ENCODE measurements around the gene SDK1. TPM values are rescaled to one million over a fixed set of nuclear protein-coding genes. Genes with fewer than 3 reads are reported as not detected.

Gene SDK1
- total RNA-seq, 4 donors from 2014 or later: 2.0 to 9.3 (median 3.8) TPM

DNA sequence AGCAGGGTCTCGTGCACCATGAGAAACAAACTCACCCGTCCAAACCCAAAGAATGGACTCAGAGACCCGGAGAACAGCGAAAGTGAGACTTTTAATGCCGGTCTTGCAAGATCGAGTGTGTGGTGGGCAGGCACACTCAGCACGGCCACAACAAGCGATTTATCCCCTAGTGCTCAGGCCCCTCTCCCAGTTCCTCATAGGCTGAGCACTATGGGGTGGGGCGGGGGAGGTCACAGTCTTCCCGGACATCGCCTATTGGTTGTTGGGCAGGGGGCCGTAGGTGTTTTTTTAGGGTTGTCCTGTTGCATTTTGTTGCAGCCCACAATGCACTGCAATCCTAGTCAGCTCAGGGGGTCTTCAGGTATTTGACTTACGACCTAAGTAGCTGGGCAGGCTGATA, 772.7 kb downstream of the SDK1 start:
- Histone ChIP-seq H3K4me3 (no peak overlapping the region), H3K27me3 (no peaks in the 10 kb centered on the region), H3K9me3 (no peaks in the 10 kb centered on the region), H3K36me3 (no peaks in the 10 kb centered on the region), H3K27ac (no peak overlapping the region), H3K4me1 (no peaks in the 10 kb centered on the region)
- no peak for TF ChIP-seq POLR2A (IDR thresholded peaks at IDR 0.05)
- TF ChIP-seq, protein P1, sequence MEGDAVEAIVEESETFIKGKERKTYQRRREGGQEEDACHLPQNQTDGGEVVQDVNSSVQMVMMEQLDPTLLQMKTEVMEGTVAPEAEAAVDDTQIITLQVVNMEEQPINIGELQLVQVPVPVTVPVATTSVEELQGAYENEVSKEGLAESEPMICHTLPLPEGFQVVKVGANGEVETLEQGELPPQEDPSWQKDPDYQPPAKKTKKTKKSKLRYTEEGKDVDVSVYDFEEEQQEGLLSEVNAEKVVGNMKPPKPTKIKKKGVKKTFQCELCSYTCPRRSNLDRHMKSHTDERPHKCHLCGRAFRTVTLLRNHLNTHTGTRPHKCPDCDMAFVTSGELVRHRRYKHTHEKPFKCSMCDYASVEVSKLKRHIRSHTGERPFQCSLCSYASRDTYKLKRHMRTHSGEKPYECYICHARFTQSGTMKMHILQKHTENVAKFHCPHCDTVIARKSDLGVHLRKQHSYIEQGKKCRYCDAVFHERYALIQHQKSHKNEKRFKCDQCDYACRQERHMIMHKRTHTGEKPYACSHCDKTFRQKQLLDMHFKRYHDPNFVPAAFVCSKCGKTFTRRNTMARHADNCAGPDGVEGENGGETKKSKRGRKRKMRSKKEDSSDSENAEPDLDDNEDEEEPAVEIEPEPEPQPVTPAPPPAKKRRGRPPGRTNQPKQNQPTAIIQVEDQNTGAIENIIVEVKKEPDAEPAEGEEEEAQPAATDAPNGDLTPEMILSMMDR (IDR thresholded peaks at IDR 0.05): no peak
- intact Hi-C loops (cut with DNase I): no loop called here
- WGBS, 2 donors: 66 to 88% methylated on average over 5 to 12 of the region's 13 CpGs
- DNase-seq: no peak

DNA sequence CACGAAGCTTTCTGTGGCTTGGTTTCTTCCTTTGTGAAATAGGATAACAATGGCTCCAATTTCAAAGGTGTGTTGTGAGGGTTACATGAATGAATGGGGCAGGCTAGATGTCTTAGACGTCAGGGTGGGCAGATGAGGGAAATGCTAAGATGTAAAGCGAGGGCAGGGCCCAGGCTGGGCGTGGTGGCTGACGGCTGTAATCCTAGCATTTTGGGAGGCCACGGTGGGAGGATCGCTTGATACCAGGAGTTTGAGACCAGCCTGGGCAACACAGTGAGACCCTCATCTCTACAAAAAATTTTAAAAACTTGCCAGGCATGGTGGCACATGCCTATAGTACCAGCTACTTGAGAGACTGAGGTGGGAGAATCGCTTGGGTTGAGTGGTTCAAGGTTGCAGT, 773.4 kb downstream of the SDK1 start:
- 80 to 92% methylated on average over 8 of the region's 8 CpGs for WGBS, 2 donors
- intact Hi-C loops (cut with DNase I): no loop called here
- no peaks in the 10 kb centered on the region for H3K9me3 ChIP-seq
- H3K27me3 ChIP-seq: no peaks in the 10 kb centered on the region
- no peak for TF ChIP-seq POLR2A (IDR thresholded peaks at IDR 0.05)
- TF ChIP-seq, protein P1 (IDR thresholded peaks at IDR 0.05): no peak
- no peak overlapping the region for H3K27ac ChIP-seq
- H3K4me1 ChIP-seq: no peaks in the 10 kb centered on the region
- H3K4me3 ChIP-seq: no peak overlapping the region
- no peak for DNase-seq
- H3K36me3 ChIP-seq: no peaks in the 10 kb centered on the region

GRCh38 chr7:4074994-4075393, 773.9 kb downstream of the SDK1 start:
- Histone ChIP-seq H3K4me1 (no peaks in the 10 kb centered on the region), H3K27ac (no peak overlapping the region), H3K27me3 (no peaks in the 10 kb centered on the region), H3K36me3 (no peaks in the 10 kb centered on the region), H3K9me3 (no peaks in the 10 kb centered on the region), H3K4me3 (no peak overlapping the region)
- intact Hi-C loops (cut with DNase I): no loop called here
- 55% methylated on average over 3 of the region's 8 CpGs; no CpG with 5 or more reads in 1 of the 2 donors for WGBS, 2 donors
- DNase-seq: no peak
- TF ChIP-seq, protein P1 (IDR thresholded peaks at IDR 0.05): no peak
- TF ChIP-seq POLR2A (IDR thresholded peaks at IDR 0.05): no peak

- Histone ChIP-seq H3K27me3 (no peaks in the 10 kb centered on the region), H3K27ac (no peak overlapping the region), H3K9me3 (no peaks in the 10 kb centered on the region), H3K4me3 (no peak overlapping the region), H3K4me1 (no peaks in the 10 kb centered on the region), H3K36me3 (no peaks in the 10 kb centered on the region)
- TF ChIP-seq POLR2A (IDR thresholded peaks at IDR 0.05): no peak
- TF ChIP-seq, protein P1 (IDR thresholded peaks at IDR 0.05): no peak
- intact Hi-C loops (cut with DNase I): no loop called here
- 82 to 91% methylated on average over 15 to 18 of the region's 19 CpGs for WGBS, 2 donors
- no peak for DNase-seq
These were observed 775.7 kb downstream of the SDK1 start for GRCh38 chr7:4076701-4077294.

DNA sequence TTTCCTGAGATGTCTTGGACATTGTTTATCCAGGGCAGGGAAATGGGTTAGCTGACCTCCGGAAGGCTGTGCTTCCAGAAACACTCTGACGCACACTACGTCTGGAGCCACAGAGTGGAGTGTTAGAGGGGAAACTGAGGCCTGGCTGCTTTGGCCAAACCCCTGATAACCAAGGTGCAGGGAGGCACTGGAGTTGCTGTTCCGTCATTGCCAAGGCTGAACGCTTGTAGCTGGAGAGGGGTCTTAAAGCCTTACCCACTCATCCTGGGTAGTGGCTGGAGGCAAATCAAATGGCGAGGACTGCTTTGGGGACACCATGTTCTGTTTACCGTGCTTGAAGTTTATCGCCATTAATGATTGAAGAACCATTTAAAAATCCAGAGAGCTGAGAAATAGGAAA, 776.9 kb downstream of the SDK1 start:
- H3K27me3 ChIP-seq: no peaks in the 10 kb centered on the region
- H3K4me1 ChIP-seq: no peaks in the 10 kb centered on the region
- intact Hi-C loops (cut with DNase I): no loop called here
- no peak overlapping the region for H3K27ac ChIP-seq
- no peaks in the 10 kb centered on the region for H3K36me3 ChIP-seq
- TF ChIP-seq, protein P1 (IDR thresholded peaks at IDR 0.05): no peak
- TF ChIP-seq POLR2A (IDR thresholded peaks at IDR 0.05): no peak
- no peak overlapping the region for H3K4me3 ChIP-seq
- no peaks in the 10 kb centered on the region for H3K9me3 ChIP-seq
- no peak for DNase-seq
- 95 to 98% methylated on average over 5 to 8 of the region's 8 CpGs for WGBS, 2 donors
